GM19023 (cell line): ENCODE results near the gene ERI2.
"Not testable (repeated sequence)": the region's sequence is repeated elsewhere in the genome, so short reads cannot be mapped to it uniquely, and the experiment has no call there.

Experiments
- ATAC-seq: cut with Tn5 transposase; IDR thresholded peaks from one replicate; pipeline ENCODE4 v1.9.1; 2021; ENCODE audit warnings: mild to moderate bottlenecking, moderate library complexity; ENCODE audit not compliant: unreplicated experiment

Gene ERI2

DNA sequence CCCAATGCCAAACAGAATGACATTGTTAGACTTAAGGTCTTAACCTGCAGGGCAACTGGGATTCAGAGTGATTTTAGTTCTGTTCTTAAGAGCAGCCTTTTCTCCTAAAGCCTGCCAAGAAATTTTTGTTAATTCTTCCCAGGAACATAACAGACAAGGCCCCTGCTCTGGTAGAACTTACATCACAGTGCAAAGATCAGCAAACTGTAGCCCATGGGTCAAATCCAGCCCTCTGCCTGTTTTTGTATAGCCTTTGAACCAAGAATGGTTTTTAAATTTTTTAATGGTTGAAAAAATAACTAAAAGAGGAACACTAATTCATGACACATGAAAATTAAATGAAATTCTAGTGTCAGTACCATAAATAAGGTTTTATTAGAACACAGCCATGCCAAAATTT lies 38.7 kb downstream of the ERI2 start:
- ATAC-seq = no peak

DNA sequence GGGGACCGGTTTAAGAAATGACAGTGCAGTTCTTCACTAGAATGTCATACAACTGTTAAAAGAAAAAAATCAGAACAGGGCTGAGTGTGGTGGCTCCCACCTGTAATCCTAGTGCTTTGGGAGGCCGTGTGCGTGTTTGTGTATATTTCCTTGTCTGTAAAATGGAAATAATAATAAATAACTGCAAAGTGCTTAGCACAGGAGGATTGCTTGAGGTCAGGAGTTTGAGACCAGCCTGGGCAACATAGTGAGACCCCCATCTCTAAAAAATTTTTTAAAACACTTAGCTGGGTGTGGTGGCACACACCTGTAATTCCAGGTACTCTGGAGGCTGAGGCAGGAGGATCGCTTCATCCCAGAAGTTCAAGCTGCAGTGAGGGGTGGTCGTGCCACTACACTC lies 40.0 kb downstream of the ERI2 start:
- ATAC-seq = no peak

DNA sequence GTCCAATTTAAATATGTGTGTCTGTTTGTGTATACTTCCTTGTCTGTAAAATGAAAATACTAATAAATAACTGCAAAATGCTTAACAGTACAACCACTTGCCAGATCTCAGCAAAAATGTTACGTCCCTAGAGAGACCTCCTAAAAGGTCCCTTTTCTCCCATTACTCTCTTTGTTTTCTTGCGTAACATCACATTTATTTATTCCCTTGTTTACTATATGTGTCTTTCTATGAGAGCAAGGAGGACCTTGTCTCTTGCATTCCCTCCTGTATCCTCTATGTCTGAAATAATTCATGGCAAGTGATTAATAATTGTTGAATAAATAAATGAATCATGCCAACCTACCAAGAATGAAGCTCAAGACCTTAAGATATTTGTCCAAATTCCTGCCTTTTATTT lies 40.5 kb downstream of the ERI2 start:
- ATAC-seq = no peak

DNA sequence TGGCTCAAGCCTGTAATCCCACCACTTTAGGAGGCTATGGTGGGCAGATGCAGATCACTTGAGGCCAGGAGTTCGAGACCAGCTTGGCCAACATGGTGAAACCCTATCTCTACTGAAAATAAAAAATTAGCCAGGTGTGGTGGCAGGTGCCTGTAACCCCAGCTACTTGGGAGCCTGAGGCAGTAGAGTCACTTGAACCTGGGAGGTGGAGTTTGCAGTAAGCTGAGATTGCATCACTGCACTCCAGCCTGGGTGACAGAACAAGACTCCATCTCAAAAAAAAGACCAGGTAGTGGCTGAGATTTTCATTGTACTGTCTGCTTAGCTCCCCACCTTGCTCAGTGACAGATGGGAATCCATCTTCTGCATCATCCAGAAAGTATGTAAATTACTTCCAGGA lies 41.8 kb downstream of the ERI2 start:
- ATAC-seq = not testable (repeated sequence)

DNA sequence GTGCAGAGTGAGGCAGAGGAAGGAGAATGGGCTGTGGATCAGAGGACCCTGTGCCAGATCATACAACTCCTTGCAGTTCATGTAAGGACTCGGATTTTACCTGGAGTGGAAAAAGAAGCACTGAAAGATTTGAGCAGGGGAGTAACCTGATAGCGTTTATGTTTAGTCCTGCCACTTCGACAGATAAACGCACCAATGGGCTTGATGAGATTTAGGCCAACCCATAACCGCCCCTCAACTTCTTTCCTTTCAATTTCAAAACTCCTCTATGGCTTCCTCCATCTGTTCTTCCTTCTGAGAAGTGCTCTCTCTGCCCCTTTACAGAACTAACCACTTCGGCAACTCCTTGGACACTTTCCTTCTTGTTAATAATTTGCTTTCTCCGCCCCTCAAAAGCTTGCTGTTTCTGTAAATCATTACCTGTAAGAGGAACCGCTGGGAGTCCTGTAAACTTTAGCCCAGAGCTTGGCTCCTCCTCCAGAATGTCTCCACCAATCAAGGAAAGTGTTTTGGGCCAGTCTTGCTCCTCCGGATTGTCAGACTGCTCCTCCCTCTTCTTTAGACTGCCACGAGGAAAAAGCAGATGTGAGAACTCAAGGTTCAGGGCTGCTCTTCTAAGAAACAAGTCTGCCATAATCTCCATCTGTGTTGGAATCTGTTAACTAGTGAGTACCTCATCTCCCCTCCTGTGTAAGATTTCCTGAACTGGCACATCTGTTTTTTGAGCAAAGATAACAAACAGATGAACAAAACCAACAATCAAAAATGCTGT lies 42.6 kb downstream of the ERI2 start, which contains the start of gene ACSM3:
Gene ACSM3 (plus strand): TSS at position 554 of the 772 bp plus-strand sequence. CDS start 6,021 bp downstream, outside the sequence.
- ATAC-seq = peak; percentile 98

DNA sequence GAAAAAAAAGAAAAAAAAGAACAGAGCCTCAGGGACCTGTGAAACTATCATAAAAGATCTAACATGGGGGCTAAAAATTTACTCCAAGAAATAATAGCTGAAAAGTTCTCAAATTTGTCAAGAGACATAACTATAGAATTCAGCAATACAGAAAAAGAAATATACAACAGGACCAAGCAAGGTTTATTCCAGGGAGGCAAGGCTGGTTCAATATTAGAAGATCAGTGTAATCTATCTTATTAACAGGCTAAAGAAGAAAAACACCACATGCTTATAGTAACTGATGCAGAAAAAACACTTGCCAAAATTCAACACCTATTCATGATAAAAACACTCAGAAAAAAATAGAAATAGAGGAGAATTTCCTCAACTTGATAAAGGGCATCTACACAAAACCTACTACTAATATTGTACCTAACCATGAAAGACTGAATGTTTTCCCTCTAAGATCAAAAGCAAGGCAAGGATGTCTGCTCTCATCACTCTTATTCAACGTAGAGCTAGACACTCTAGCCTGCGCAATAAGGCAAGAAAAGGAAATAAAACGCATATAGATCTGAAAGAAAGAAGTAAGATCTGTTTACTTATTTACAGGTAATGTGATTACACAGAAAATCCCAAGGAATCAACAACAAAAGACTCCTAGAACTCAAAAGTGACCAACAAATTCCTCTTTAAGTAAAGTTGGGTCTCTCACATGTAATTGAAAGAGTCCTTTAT lies 43.7 kb downstream of the ERI2 start:
- no peak for ATAC-seq

DNA sequence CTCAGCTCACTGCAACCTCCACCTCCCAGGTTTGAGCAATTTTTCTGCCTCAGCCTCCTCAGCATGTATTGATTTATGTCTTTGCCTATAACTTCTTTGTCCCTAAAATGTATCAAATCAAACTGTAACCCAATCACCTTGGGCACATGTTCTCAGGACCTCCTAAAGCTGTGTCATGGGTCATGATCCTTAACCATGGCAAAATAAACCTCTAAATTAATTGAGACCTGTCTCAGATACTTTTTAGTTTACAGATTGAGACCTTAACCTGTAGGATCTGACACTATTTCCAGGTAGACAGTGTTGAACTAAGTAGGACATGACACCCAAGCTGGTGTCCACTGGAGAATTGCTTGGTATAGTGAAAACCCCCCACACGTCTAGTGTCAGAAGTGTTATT lies 45.1 kb downstream of the ERI2 start:
- no peak for ATAC-seq

DNA sequence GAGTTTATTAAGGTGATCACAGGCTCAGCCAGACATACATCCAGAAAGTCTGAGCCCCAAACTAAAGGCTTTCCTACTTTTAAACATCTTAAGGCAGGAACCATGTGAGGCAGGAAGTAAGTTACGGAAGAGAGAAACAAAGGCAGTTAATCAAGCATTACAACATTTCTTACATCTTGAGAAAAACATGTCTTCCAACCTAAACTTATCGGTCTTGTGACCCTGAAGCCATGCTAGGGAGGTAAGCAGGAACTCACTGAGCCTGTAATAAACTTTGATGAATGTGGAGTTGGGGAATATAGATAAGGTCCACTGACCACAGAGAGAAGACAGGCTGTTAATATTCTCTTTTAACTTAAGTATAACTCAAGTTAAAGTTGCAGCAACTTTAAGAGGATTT lies 45.9 kb downstream of the ERI2 start:
- ATAC-seq = no peak

DNA sequence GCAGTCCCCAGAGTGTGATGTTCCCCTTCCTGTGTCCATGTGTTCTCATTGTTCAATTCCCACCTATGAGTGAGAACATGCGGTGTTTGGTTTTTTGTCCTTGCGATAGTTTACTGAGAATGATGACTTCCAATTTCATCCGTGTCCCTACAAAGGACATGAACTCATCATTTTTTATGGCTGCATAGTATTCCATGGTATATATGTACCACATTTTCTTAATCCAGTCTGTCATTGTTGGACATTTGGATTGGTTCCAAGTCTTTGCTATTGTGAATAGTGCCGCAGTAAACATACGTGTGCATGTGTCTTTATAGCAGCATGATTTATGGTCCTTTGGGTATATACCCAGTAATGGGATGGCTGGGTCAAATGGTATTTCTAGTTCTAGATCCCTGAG lies 50.5 kb downstream of the ERI2 start:
- not testable (repeated sequence) for ATAC-seq

DNA sequence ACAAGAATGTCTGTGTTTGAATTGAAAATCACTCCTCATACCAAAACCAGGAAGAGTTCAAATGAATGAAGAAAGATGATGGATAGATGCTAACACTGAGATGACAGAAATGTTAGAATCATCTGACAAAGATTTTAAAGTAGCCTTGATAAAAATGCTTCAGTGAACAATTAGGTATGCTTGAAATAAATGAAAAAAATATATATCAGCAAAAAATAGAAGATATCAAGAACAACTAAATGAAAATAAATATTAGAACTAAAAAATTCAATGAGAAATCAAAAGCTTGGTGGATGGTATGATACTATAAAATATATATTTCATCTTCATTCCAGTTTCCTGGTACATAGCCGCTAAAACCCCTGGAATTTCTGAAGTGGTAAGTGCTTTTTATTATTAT lies 51.0 kb downstream of the ERI2 start:
- ATAC-seq = no peak

DNA sequence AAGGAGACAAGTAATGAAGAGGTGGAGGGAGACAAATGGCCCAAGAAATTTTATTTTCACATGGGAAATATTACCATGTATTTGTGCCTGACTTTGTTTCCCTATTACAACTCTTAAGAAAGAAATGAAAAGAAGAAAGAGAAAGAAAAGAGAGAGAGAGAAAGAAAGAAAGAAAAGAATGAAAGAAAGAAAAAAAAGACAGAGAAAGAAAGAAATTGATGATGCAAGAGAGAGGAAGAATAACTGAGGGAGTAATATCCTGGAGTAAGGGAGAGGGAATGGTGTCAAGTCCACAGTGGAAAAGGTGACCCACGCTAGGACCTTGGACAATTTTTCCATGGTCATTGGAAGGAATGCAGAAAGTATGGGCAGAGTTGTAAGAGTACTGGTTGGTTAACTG lies 52.5 kb downstream of the ERI2 start:
- ATAC-seq = no peak

DNA sequence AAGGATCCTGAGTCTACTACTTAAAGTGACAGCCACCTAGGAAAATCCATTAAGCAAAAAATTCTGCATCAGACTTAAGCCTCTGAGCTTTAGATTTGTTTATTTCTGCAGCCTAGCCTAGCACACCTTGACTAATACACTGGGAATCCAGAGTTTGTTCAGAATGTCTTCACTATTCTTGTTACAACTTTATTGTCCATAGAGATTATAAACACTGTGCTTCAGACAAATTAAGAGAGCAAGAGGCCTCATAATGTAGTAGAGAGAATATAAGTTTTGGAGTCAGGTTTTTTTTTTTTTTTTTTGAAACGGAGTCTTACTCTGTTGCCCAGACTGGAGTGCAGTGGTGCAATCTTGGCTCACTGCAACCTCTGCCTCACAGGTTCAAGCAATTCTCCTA lies 55.7 kb downstream of the ERI2 start:
- ATAC-seq = no peak

DNA sequence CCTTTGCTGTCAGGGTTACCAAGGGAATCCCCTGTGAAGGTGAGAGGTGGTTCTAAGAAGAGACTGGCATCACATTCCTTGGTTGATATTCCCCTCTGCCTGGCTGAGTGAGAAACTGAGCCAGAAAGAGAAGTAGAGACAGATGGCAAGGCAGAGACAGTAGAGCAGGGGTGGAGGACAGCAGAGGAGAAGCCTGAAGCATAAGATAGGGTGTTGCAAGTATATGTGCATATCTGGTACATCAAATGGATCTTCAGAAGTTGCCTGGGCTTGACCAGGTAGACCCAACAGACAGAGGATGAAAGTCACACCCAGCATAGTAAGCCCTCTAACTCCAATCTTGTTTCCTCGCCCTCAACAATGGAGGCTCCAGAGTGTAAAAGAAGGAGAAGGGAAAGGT lies 56.8 kb downstream of the ERI2 start:
- ATAC-seq = no peak

DNA sequence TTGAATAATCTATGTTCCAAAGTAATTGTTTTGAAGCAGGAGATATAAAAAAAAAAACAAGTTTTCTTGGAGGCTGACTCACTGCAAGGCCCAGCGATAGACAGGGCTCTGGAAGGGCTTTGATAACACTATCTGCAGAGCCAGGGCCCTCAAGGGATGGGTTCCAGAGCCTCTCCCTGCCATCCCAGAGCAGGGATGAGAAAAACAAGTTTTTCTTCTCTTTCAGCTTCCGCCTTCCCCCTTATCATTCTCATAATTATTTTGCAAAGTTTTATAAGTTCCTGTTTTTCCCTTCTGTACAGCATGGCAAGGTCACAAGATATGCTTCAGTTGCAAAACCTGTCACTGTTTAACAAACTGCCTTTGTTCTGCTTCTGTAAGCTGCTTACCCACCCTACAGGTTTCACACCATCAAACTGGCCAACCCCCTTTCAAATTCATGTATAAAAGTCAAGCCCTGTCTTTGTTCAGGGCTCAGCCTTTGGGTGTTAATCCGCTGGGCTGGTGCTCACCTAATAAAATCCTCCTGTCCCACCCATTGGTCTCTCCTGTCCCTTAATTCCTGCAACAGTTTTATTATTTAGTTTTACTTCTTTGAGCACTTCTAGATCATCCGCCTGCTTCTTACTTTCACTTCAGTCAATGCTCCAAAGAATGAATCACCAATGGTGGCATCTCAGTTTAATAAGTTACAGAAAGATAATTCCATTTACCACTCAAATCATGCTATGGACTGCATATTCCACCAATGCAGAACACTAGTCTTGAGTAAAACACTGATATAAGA lies 59.0 kb downstream of the ERI2 start:
- ATAC-seq = no peak

DNA sequence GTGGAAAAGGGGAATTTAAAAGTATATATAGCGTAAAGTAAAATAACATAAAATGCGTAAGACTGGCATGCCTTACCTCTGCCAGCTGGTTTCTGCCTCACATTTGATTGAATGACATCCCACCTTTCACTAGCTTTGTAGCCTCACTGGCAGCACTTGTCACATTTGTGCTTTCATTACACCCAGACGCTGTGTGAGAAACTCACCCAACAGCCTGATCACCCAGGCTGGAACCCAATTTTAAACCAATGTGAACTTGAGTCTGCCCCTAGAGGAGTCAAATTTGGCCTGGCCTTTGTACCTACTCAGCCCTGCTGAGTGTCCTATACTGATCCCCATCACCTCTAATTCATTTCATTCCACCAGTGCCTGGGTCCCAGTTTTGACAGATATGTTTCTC lies 59.8 kb downstream of the ERI2 start:
- ATAC-seq = no peak
